ENCODE results near the gene IQCF6.

IQCF6 gene

DNA sequence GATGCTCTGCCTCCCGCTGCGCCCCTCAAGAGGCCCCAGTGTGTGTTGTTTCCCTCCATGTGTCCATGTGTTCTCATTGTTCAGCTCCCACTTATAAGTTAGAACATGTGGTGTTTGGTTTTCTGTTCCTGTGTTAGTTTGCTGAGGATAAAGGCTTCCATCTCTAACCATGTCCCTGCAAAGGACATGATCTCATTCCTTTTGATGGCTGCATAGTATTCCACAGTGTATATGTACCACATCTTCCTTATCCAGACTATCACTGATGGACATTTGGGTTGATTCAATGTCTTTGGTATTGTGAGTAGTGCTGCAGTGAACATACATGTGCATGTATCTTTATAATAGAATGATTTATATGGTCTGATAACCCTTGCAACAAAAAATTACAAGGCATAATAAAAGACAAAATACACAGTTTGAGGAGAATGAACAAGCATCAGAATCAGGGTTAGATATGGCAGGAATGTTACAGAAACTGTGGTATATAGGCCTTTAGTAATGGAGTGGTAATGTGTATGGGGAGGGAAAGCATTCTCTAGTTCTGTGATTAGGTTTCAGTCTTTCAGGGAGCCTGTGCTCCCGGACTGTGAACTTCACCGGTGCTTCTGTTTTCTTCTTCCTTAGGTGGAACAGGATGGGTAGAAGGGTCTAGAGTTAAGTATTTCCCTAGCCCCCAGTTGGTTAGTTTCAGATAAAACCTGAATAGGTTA is 45.0 kb downstream of the IQCF6 start:
- TF ChIP-seq, protein P1, sequence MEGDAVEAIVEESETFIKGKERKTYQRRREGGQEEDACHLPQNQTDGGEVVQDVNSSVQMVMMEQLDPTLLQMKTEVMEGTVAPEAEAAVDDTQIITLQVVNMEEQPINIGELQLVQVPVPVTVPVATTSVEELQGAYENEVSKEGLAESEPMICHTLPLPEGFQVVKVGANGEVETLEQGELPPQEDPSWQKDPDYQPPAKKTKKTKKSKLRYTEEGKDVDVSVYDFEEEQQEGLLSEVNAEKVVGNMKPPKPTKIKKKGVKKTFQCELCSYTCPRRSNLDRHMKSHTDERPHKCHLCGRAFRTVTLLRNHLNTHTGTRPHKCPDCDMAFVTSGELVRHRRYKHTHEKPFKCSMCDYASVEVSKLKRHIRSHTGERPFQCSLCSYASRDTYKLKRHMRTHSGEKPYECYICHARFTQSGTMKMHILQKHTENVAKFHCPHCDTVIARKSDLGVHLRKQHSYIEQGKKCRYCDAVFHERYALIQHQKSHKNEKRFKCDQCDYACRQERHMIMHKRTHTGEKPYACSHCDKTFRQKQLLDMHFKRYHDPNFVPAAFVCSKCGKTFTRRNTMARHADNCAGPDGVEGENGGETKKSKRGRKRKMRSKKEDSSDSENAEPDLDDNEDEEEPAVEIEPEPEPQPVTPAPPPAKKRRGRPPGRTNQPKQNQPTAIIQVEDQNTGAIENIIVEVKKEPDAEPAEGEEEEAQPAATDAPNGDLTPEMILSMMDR (IDR thresholded peaks at IDR 0.05; ENCODE audit: control insufficient read depth, extremely low read depth, insufficient read depth): no peak
- H3K4me3 ChIP-seq (ENCODE audit: low read depth, low read length): no peak overlapping the region
- no peak for DNase-seq (ENCODE audit: low read depth)

DNA sequence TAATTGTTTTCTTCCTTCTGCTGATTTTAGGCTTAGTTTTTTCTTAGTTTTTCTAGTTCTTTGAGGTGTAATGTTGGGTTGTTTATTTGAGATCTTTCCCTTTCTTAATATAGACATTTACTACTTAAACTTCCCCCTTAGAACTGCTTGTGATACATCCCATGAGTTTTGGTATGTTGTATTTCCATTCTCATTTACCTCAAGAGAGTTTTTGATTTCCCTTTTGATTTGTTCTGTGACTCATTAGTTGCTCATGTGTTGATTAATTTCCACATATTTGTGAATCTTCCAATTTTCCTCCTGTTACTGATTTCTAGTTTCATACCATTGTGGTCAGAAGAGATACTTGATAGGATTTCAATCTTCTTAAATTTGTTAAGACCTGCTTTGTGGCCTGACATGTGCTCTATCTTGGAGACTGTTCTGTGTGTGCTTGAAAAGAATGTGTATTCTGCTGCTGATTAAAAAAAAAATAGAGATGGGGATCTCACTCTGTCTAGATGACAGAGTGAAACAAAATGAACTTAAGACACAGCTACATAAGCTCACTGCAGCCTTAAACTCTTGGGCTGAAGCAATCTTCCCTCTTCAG is 49.9 kb downstream of the IQCF6 start:
- DNase-seq (ENCODE audit: low read depth): no peak
- no peak overlapping the region for H3K4me3 ChIP-seq (ENCODE audit: low read depth, low read length)
- TF ChIP-seq, protein P1 (IDR thresholded peaks at IDR 0.05; ENCODE audit: control insufficient read depth, extremely low read depth, insufficient read depth): no peak
